SK-N-SH (cell line): ENCODE data around the gene NRIP3. TPM values are rescaled to one million over a fixed set of nuclear protein-coding genes. Genes with fewer than 3 reads are reported as not detected.

ENCODE experiments used
- CTCF ChIA-PET: fragments of 300-600, 350-600 bp; formaldehyde crosslinking; extraction: SDS; loops from one replicate; lab custom pipeline; 2021; lab: Yijun Ruan, JAX
- POLR2A ChIA-PET: fragments of 350-600 bp; sonication (Branson Sonifier 250); formaldehyde crosslinking; extraction: SDS; loops from one replicate; lab custom pipeline; 2020; ENCODE audit warnings: antibody characterized with exemption, inconsistent platforms; lab: Yijun Ruan, JAX
- DNase-seq: peaks from one replicate; pipeline ENCODE4 v3.0.0; 2012
- H2AFZ ChIP-seq: fragments of 200-600 bp; sonication (generic); 2 replicates; pipeline ENCODE4 v1.8.1; 2016; ENCODE audit warnings: antibody characterized with exemption, mild to moderate bottlenecking, low read depth
- H3F3A ChIP-seq: fragments of 200-600 bp; sonication (generic); replicated peaks from 2 replicates; pipeline ENCODE3; 2016; ENCODE audit warnings: antibody characterized with exemption, mild to moderate bottlenecking; ENCODE audit not compliant: insufficient read depth
- H3K27ac ChIP-seq, 2 experiments: fragments of 200-500 bp in 1 of 2; fragments of 200-600 bp in 1 of 2; sonication (Bioruptor generic) in 1 of 2; sonication (generic), shearing (Covaris generic) in 1 of 2; 2 replicates each; pipeline versions ENCODE4 v1.5.1 to v1.6.1; 2014 to 2016; ENCODE audit warnings: low read depth in 2 of 2, inconsistent platforms in 1 of 2, low read length in 1 of 2, mild to moderate bottlenecking in 1 of 2, mixed read lengths in 1 of 2
- H3K27me3 ChIP-seq: fragments of 200-600 bp; sonication (generic), shearing (Covaris generic); 2 replicates; pipeline ENCODE4 v1.6.1; 2016; ENCODE audit warnings: mixed run types; ENCODE audit not compliant: insufficient read depth
- H3K36me3 ChIP-seq, 2 experiments: fragments of 200-500 bp in 1 of 2; fragments of 200-600 bp in 1 of 2; sonication (Bioruptor generic) in 1 of 2; sonication (generic) in 1 of 2; replicated peaks in 1 of 2; 2 replicates each; pipeline versions ENCODE3 to v1.5.1; 2014 to 2016; ENCODE audit warnings: low read length in 1 of 2, mild to moderate bottlenecking in 1 of 2; ENCODE audit not compliant: insufficient read depth in 2 of 2, control insufficient read depth in 1 of 2
- H3K4me1 ChIP-seq, 2 experiments: fragments of 200-500 bp in 1 of 2; fragments of 200-600 bp in 1 of 2; sonication (Bioruptor generic) in 1 of 2; sonication (generic), shearing (Covaris generic) in 1 of 2; 2 replicates each; pipeline versions ENCODE4 v1.5.1 to v1.6.1; 2014 to 2016; ENCODE audit warnings: low read depth in 1 of 2, low read length in 1 of 2, mixed run types in 1 of 2; ENCODE audit not compliant: insufficient read depth in 2 of 2, control insufficient read depth in 1 of 2
- H3K4me2 ChIP-seq: fragments of 200-600 bp; sonication (generic), shearing (Covaris generic); 2 replicates; pipeline ENCODE4 v1.6.1; 2017; ENCODE audit warnings: mixed run types
- H3K4me3 ChIP-seq, 2 experiments: fragments of 200-500 bp in 1 of 2; fragments of 200-600 bp in 1 of 2; sonication (Bioruptor generic) in 1 of 2; sonication (generic), shearing (Covaris generic) in 1 of 2; 2 replicates each; pipeline versions ENCODE4 v1.5.1 to v1.8.1; 2014 to 2016; ENCODE audit warnings: low read depth in 2 of 2, inconsistent platforms in 1 of 2, low read length in 1 of 2, mild to moderate bottlenecking in 1 of 2, mixed read lengths in 1 of 2, moderate library complexity in 1 of 2
- H3K79me2 ChIP-seq: fragments of 200-600 bp; sonication (generic); 2 replicates; pipeline ENCODE4 v1.8.1; 2017; ENCODE audit warnings: mild to moderate bottlenecking; ENCODE audit not compliant: insufficient read depth
- H3K9ac ChIP-seq: fragments of 200-600 bp; sonication (generic); 2 replicates; pipeline ENCODE4 v1.6.1; 2017; ENCODE audit warnings: mixed run types
- H3K9me2 ChIP-seq: fragments of 200-600 bp; sonication (generic); 2 replicates; pipeline ENCODE4 v1.6.1; 2017; ENCODE audit warnings: mixed run types
- H3K9me3 ChIP-seq: fragments of 200-600 bp; sonication (generic); 2 replicates; pipeline ENCODE4 v1.6.1; 2017; ENCODE audit warnings: mixed run types, mild to moderate bottlenecking, moderate library complexity
- H4K20me1 ChIP-seq: fragments of 200-600 bp; sonication (generic); 2 replicates; pipeline ENCODE4 v1.6.1; 2017; ENCODE audit warnings: mild to moderate bottlenecking, mixed run types; ENCODE audit not compliant: insufficient read depth
- ELF1 ChIP-seq: IDR thresholded peaks from 2 replicates; pipeline ENCODE4 v1.4.0; 2012
- FOSL2 ChIP-seq: IDR thresholded peaks from 2 replicates; pipeline ENCODE4 v1.4.0; 2012; ENCODE audit warnings: low read depth, mild to moderate bottlenecking, moderate library complexity, borderline replicate concordance
- FOXM1 ChIP-seq: IDR thresholded peaks from 2 replicates; pipeline ENCODE4 v1.4.0; 2012; ENCODE audit warnings: low read depth, mild to moderate bottlenecking
- GABPA ChIP-seq: IDR thresholded peaks from 2 replicates; pipeline ENCODE4 v1.4.0; 2012; ENCODE audit warnings: low read depth, mild to moderate bottlenecking
- IRF3 ChIP-seq: fragments of 150-350 bp; IDR thresholded peaks from 2 replicates; pipeline ENCODE4 v1.6.1; 2016; ENCODE audit warnings: mild to moderate bottlenecking, low read depth, low read length
- JUND ChIP-seq: IDR thresholded peaks from 2 replicates; pipeline ENCODE4 v1.4.0; 2012
- MAX ChIP-seq: IDR thresholded peaks from 2 replicates; pipeline ENCODE4 v1.4.0; 2012; ENCODE audit warnings: low read depth
- MEF2A ChIP-seq: IDR thresholded peaks from 2 replicates; pipeline ENCODE4 v1.4.0; 2012; ENCODE audit warnings: low read depth, borderline replicate concordance
- REST ChIP-seq: IDR thresholded peaks from 2 replicates; pipeline ENCODE4 v1.6.1; 2012; ENCODE audit warnings: mild to moderate bottlenecking, low read depth, low read length, moderate library complexity
- RXRA ChIP-seq: IDR thresholded peaks from 2 replicates; pipeline ENCODE4 v1.4.0; 2012; ENCODE audit warnings: low read depth, mild to moderate bottlenecking, borderline replicate concordance
- SMC3 ChIP-seq: IDR thresholded peaks from 2 replicates; pipeline ENCODE4 v1.6.1; 2012; ENCODE audit warnings: low read depth, low read length, improper control_type of control experiment
- USF1 ChIP-seq: IDR thresholded peaks from 2 replicates; pipeline ENCODE4 v1.4.0; 2012; ENCODE audit warnings: low read depth, borderline replicate concordance
- USF2 ChIP-seq: fragments of 150-350 bp; IDR thresholded peaks from 2 replicates; pipeline ENCODE4 v1.6.1; 2017; ENCODE audit warnings: antibody characterized with exemption, low read length, low read depth, borderline replicate concordance
- WGBS: methylation state at CpG from one replicate; pipeline ENCODE4 v1.1.6; 2017; ENCODE audit warnings: low lambda C conversion rate; 5-methylcytosine and 5-hydroxymethylcytosine counted together
- polyA plus RNA-seq, 3 experiments: library from polyadenylated mRNA; depleted of rRNA; stranded (reverse); fragments of >200 nt; gene quantifications; 2 replicates each; pipeline ENCODE4 v1.2.3, GENCODE V29; 2012

NRIP3 gene
- polyA plus RNA-seq, 1 of the 3 experiments (the other 2 are of a cell fraction): 2.1 TPM

- Histone ChIP-seq H3K27me3 (no peaks in the 10 kb centered on the region), H2AFZ (peak within 1 kb of the TSS; percentile 36; the same call in 1 of the 2 replicates), H3K36me3 (peaks cover 6 to 8% of the 10 kb centered on the region in 2 experiments), H3K4me1 (no peaks in the 10 kb centered on the region; a peak in 2 of 4 replicates)
- CTCF ChIA-PET: interaction anchor here (0.9 to 2.9 kb wide), 3 partner anchors 17 to 164 kb away, joined by 3 to 12 read pairs (median 6); no protein-coding TSS in a partner anchor
- TF ChIP-seq FOSL2 (no peak), MEF2A (no peak), SMC3 (no peak), REST (no peak), USF1 (no peak), JUND (no peak), USF2 (no peak)
- TF ChIP-seq, all 33 proteins: peak for 0
- H3K9me3 ChIP-seq: no peaks in the 10 kb centered on the region
- no peaks in the 10 kb centered on the region; the same call in 1 of the 2 replicates for H3K79me2 ChIP-seq
- no peaks in the 10 kb centered on the region for H3F3A ChIP-seq
- POLR2A ChIA-PET: no interaction called here
- H3K27ac ChIP-seq: peak within 1 kb of the TSS in 1 of 2 experiments; percentile 23; a peak in 1 of 4 replicates
- H3K4me3 ChIP-seq: no peak within 1 kb of the TSS
- no peak within 1 kb of the TSS for H3K4me2 ChIP-seq
- no peak for DNase-seq
- H3K9ac ChIP-seq: no peak within 1 kb of the TSS
- no peaks in the 10 kb centered on the region for H4K20me1 ChIP-seq
- 55% methylated on average over 5 of the region's 5 CpGs for WGBS
- H3K9me2 ChIP-seq: no peaks in the 10 kb centered on the region
These were observed 61.2 kb downstream of the NRIP3 start, which contains the start of gene ASCL3 for GRCh38 chr11:8942518-8943066. Gene ASCL3, minus strand, starts transcription at chr11:8943016. Its CDS starts 4,855 bp downstream, at chr11:8938161.

GRCh38 chr11:8941341-8942103, 62.3 kb downstream of the NRIP3 start:
- DNase-seq: no peak
- Histone ChIP-seq H3K4me1 (no peaks in the 10 kb centered on the region; a peak in 2 of 4 replicates), H3K79me2 (no peaks in the 10 kb centered on the region; the same call in 1 of the 2 replicates), H3K9me3 (no peaks in the 10 kb centered on the region), H3K9ac (no peak overlapping the region), H3K9me2 (no peaks in the 10 kb centered on the region), H3K4me2 (no peak overlapping the region), H3F3A (no peaks in the 10 kb centered on the region), H3K36me3 (no peaks in the 10 kb centered on the region), H3K27me3 (no peaks in the 10 kb centered on the region), H2AFZ (no peak overlapping the region), H3K4me3 (no peak overlapping the region), H4K20me1 (no peaks in the 10 kb centered on the region), H3K27ac (no peak overlapping the region)
- 84% methylated on average over 8 of the region's 8 CpGs for WGBS
- no peak for TF ChIP-seq MAX
- no peak for TF ChIP-seq RXRA
- no peak for TF ChIP-seq FOSL2
- TF ChIP-seq GABPA: no peak
- TF ChIP-seq FOXM1: no peak
- no peak for TF ChIP-seq IRF3
- TF ChIP-seq SMC3: no peak
- TF ChIP-seq ELF1: no peak
- CTCF ChIA-PET: interaction anchor here (1.0 to 2.9 kb wide), 3 partner anchors 14 to 26 kb away, joined by 3 to 12 read pairs (median 6); no protein-coding TSS in a partner anchor
- POLR2A ChIA-PET: no interaction called here
